Bronchial epithelial cell (primary cell): Measurements from ENCODE around the gene MS4A6A. TPM values are rescaled to one million over a fixed set of nuclear protein-coding genes. Genes with fewer than 3 reads are reported as not detected.

Source experiments
- DNase-seq: peaks from one replicate; pipeline ENCODE4 v3.0.0-alpha.2; 2010; ENCODE audit warnings: low read depth
- FAIRE-seq: peaks from 2 replicates; lab custom pipeline; 2011; peaks lifted over from hg19 to GRCh38; lab: Jason Lieb, UNC
- H3K27me3 ChIP-seq: 2 replicates; pipeline ENCODE4 v1.5.1; 2011; ENCODE audit warnings: low read length; ENCODE audit not compliant: control insufficient read depth, insufficient read depth
- H3K36me3 ChIP-seq: 2 replicates; pipeline ENCODE4 v1.5.1; 2011; ENCODE audit warnings: low read length; ENCODE audit not compliant: control insufficient read depth, insufficient read depth
- H3K4me3 ChIP-seq: 2 replicates; pipeline ENCODE4 v1.5.1; 2011; ENCODE audit warnings: mild to moderate bottlenecking, low read depth, low read length, control low read depth
- CTCF ChIP-seq: IDR thresholded peaks from 2 replicates; pipeline ENCODE4 v1.5.1; 2011; ENCODE audit warnings: mild to moderate bottlenecking, moderate library complexity, low read length, control low read depth, inconsistent platforms; ENCODE audit not compliant: insufficient read depth, severe bottlenecking
- total RNA-seq: library from RNA; depleted of rRNA; stranded (reverse); fragments of >200 nt; gene quantifications from 2 replicates; pipeline ENCODE4 v1.2.1, GENCODE V29; 2014

MS4A6A gene
- total RNA-seq, 1 donor from 2014 or later = not detected

- TF ChIP-seq CTCF = no peak
- Histone ChIP-seq H3K36me3 (no peaks in the 10 kb centered on the region), H3K4me3 (no peak overlapping the region), H3K27me3 (no peaks in the 10 kb centered on the region)
- DNase-seq (no peak), FAIRE-seq (no peak)
Observed at GRCh38 chr11:60214386-60214785, 31.5 kb upstream of the MS4A6A start.

- DNase-seq (no peak), FAIRE-seq (no peak)
- TF ChIP-seq CTCF = no peak
- Histone ChIP-seq H3K36me3 (no peaks in the 10 kb centered on the region), H3K27me3 (no peaks in the 10 kb centered on the region), H3K4me3 (no peak overlapping the region)
Observed at GRCh38 chr11:60211206-60211605, 28.3 kb upstream of the MS4A6A start.

- DNase-seq (no peak), FAIRE-seq (no peak)
- Histone ChIP-seq H3K4me3 (no peak overlapping the region), H3K27me3 (no peaks in the 10 kb centered on the region), H3K36me3 (no peaks in the 10 kb centered on the region)
- TF ChIP-seq CTCF = no peak
Observed at GRCh38 chr11:60209977-60210376, 27.1 kb upstream of the MS4A6A start.

GRCh38 chr11:60208951-60209350 lies 26.1 kb upstream of the MS4A6A start:
- no peak overlapping the region for H3K4me3 ChIP-seq
- FAIRE-seq (no peak), DNase-seq (no peak)
- TF ChIP-seq CTCF = no peak
- H3K27me3 ChIP-seq = no peaks in the 10 kb centered on the region
- H3K36me3 ChIP-seq = no peaks in the 10 kb centered on the region

GRCh38 chr11:60208146-60208895 lies 25.4 kb upstream of the MS4A6A start:
- peak; percentile 50 for DNase-seq
- peak; percentile 81 for FAIRE-seq
- H3K4me3 ChIP-seq = no peak overlapping the region
- H3K36me3 ChIP-seq = no peaks in the 10 kb centered on the region
- no peak for TF ChIP-seq CTCF
- no peaks in the 10 kb centered on the region for H3K27me3 ChIP-seq

GRCh38 chr11:60206616-60207015 lies 23.7 kb upstream of the MS4A6A start:
- Histone ChIP-seq H3K36me3 (no peaks in the 10 kb centered on the region), H3K4me3 (no peak overlapping the region), H3K27me3 (no peaks in the 10 kb centered on the region)
- TF ChIP-seq CTCF = no peak
- FAIRE-seq (peak; percentile 99), DNase-seq (peak; percentile 47)
